B cell (primary cell): ENCODE measurements around the gene CDK19. TPM values are rescaled to one million over a fixed set of nuclear protein-coding genes. Genes with fewer than 3 reads are reported as not detected.

ENCODE experiments used
- ATAC-seq: fragments of 200-7000 bp; cut with Tn5 transposase; one replicate; pipeline ENCODE4 v1.10.0; 2021; ENCODE audit warnings: low read depth, mild to moderate bottlenecking, moderate number of reproducible peaks, moderate library complexity
- CTCF ChIA-PET: fragments of 350-600 bp; sonication (Branson Sonifier 250); formaldehyde crosslinking; loops from one replicate; lab custom pipeline; 2021; ENCODE audit warnings: antibody characterized with exemption, inconsistent platforms; lab: Charles Lee
- POLR2A ChIA-PET: fragments of 350-600 bp; sonication (Branson Sonifier 250); formaldehyde crosslinking; loops from one replicate; lab custom pipeline; 2021; ENCODE audit warnings: antibody characterized with exemption; lab: Charles Lee
- DNase-seq: peaks from one replicate; pipeline ENCODE4 v3.0.0; 2013
- H2AFZ ChIP-seq: 2 replicates; pipeline ENCODE4 v1.6.1; 2012; ENCODE audit warnings: mild to moderate bottlenecking, low read depth, low read length; ENCODE audit not compliant: insufficient read depth, poor library complexity, severe bottlenecking
- H3K27ac ChIP-seq, 2 donors: 1 replicate in 1 of 2; 2 replicates in 1 of 2; pipeline ENCODE4 v1.5.1; 2012 to 2013; ENCODE audit warnings: low read length in 2 of 2, mild to moderate bottlenecking in 2 of 2, moderate library complexity in 1 of 2
- H3K27me3 ChIP-seq, 4 experiments: fragments of 200-600 bp in 1 of 4; sonication (generic) in 1 of 4; replicated peaks in 1 of 4; 1 replicate in 2 of 4; 2 replicates in 2 of 4; pipeline versions ENCODE4 v1.6.1 to v1.7.0; 2013 to 2016; ENCODE audit warnings: low read length in 3 of 4, mild to moderate bottlenecking in 2 of 4, mixed read lengths in 1 of 4, moderate library complexity in 1 of 4; ENCODE audit not compliant: insufficient read depth in 4 of 4, control insufficient read depth in 3 of 4; ENCODE audit errors: control extremely low read depth in 1 of 4
- H3K36me3 ChIP-seq, 2 experiments: replicated peaks in 1 of 2; 1 replicate in 1 of 2; 2 replicates in 1 of 2; pipeline versions ENCODE4 v1.6.1 to v1.7.1; 2013; ENCODE audit warnings: low read length in 1 of 2; ENCODE audit not compliant: insufficient read depth in 2 of 2, control insufficient read depth in 1 of 2; ENCODE audit errors: control extremely low read depth in 1 of 2, extremely low read depth in 1 of 2
- H3K4me1 ChIP-seq, 2 donors: fragments of 200-600 bp in 1 of 2; sonication (generic) in 1 of 2; 1 replicate in 1 of 2; 2 replicates in 1 of 2; pipeline versions ENCODE4 v1.5.1 to v1.6.1; 2013 to 2017; ENCODE audit warnings: low read length in 2 of 2; ENCODE audit not compliant: control insufficient read depth in 2 of 2, insufficient read depth in 2 of 2
- H3K4me2 ChIP-seq: replicated peaks from 2 replicates; pipeline ENCODE3; 2012; ENCODE audit warnings: mild to moderate bottlenecking, low read depth, low read length; ENCODE audit not compliant: poor library complexity, severe bottlenecking
- H3K4me3 ChIP-seq, 5 experiments: fragments of 200-600 bp in 1 of 5; sonication (generic) in 1 of 5; 1 replicate in 3 of 5; 2 replicates in 2 of 5; pipeline versions ENCODE4 v1.5.1 to v1.7.0; 2011 to 2016; ENCODE audit warnings: low read length in 4 of 5, mild to moderate bottlenecking in 4 of 5, low read depth in 2 of 5, control low read depth in 1 of 5, moderate library complexity in 1 of 5; ENCODE audit not compliant: insufficient read depth in 1 of 5; ENCODE audit errors: control extremely low read depth in 1 of 5, extremely low read depth in 1 of 5
- H3K79me2 ChIP-seq: fragments of 200-600 bp; sonication (generic); one replicate; pipeline ENCODE4 v1.6.0; 2016; ENCODE audit warnings: low read length; ENCODE audit not compliant: control insufficient read depth, insufficient read depth
- H3K9ac ChIP-seq: fragments of 200-600 bp; sonication (generic); 2 replicates; pipeline ENCODE4 v1.6.1; 2017; ENCODE audit warnings: mild to moderate bottlenecking, low read length, moderate library complexity
- H3K9me3 ChIP-seq, 3 donors: one replicate each; pipeline versions ENCODE4 v1.6.1 to v1.7.1; 2013; ENCODE audit warnings: low read length in 2 of 3; ENCODE audit not compliant: control insufficient read depth in 2 of 3, insufficient read depth in 1 of 3; ENCODE audit errors: control extremely low read depth in 1 of 3
- H4K20me1 ChIP-seq: 2 replicates; pipeline ENCODE4 v1.6.0; 2012; ENCODE audit warnings: mild to moderate bottlenecking, low read length; ENCODE audit not compliant: insufficient read depth, control insufficient read depth, poor library complexity, severe bottlenecking
- H3K27ac Mint-ChIP-seq: one replicate; pipeline ENCODE4 v1.8.0; 2021; ENCODE audit warnings: mixed read lengths
- H3K27me3 Mint-ChIP-seq: one replicate; pipeline ENCODE4 v1.8.0; 2021; ENCODE audit warnings: mixed read lengths
- H3K4me1 Mint-ChIP-seq: one replicate; pipeline ENCODE4 v1.8.0; 2021; ENCODE audit warnings: mixed read lengths
- H3K4me3 Mint-ChIP-seq: one replicate; pipeline ENCODE4 v1.8.0; 2021; ENCODE audit warnings: mixed read lengths
- H3K9me3 Mint-ChIP-seq: one replicate; pipeline ENCODE4 v1.8.0; 2022; ENCODE audit warnings: mixed read lengths; ENCODE audit not compliant: insufficient read depth
- CTCF ChIP-seq: fragments of 200-600 bp; IDR thresholded peaks from one replicate; pipeline ENCODE4 v1.8.0; 2022; ENCODE audit warnings: antibody characterized with exemption, mild to moderate bottlenecking
- EZH2 ChIP-seq: IDR thresholded peaks from 2 replicates; pipeline ENCODE4 v1.6.1; 2012; ENCODE audit warnings: borderline replicate concordance, low read depth, mild to moderate bottlenecking, moderate library complexity, low read length; ENCODE audit not compliant: insufficient read depth, poor library complexity, severe bottlenecking
- WGBS: methylation state at CpG from one replicate; pipeline ENCODE4 v1.1.5; 2013; ENCODE audit warnings: missing lambda C conversion rate; ENCODE audit not compliant: insufficient coverage; 5-methylcytosine and 5-hydroxymethylcytosine counted together
- intact Hi-C: fragments of 100-400 bp; cut with micrococcal nuclease; formaldehyde crosslinking; loops from one replicate; pipeline ENCODE4 v1.10.0; 2022
- polyA plus RNA-seq: library from polyadenylated mRNA; depleted of rRNA; stranded (reverse); fragments of >200 nt; gene quantifications from 2 replicates; pipeline ENCODE4 v1.2.3, GENCODE V29; 2012
- total RNA-seq, 2 donors: library from RNA; stranded (reverse); fragments of 120-200 nt in 1 of 2; gene quantifications; 1 replicate in 1 of 2; 2 replicates in 1 of 2; pipeline versions ENCODE4 v1.2.3 to v1.2.4, GENCODE V29; 2013 to 2022

Gene CDK19
- total and polyA plus RNA-seq, 2 donors (not counting 1 experiment from before 2014, with no cell fraction given), result 8.7 to 44.8 TPM

- no peak overlapping the region for H2AFZ ChIP-seq
- H3K79me2 ChIP-seq, result peaks cover 58% of the 10 kb centered on the region
- intact Hi-C loops, result no loop called here
- DNase-seq (no peak), ATAC-seq (no peak)
- H3K4me1 Mint-ChIP-seq, result peaks cover 22% of the 10 kb centered on the region
- no peak overlapping the region for H3K4me3 ChIP-seq
- H4K20me1 ChIP-seq, result peaks cover 8% of the 10 kb centered on the region
- H3K9me3 ChIP-seq, result peaks cover 0 to 4% (median 0%) of the 10 kb centered on the region in 3 donors
- peaks cover 11% of the 10 kb centered on the region for H3K9me3 Mint-ChIP-seq
- H3K27ac Mint-ChIP-seq, result no peak overlapping the region
- TF ChIP-seq EZH2 (no peak), CTCF (no peak)
- H3K4me3 Mint-ChIP-seq, result no peak overlapping the region
- H3K4me1 ChIP-seq, result peaks cover 5% of the 10 kb centered on the region in 2 donors
- no peak overlapping the region for H3K9ac ChIP-seq
- CTCF ChIA-PET, result interaction anchor here (0.7 kb wide), 1 partner anchor 14 kb away, joined by 3 read pairs; no protein-coding TSS in a partner anchor
- peaks cover 0 to 1% of the 10 kb centered on the region in 2 experiments for H3K36me3 ChIP-seq
- H3K27me3 ChIP-seq, result no peaks in the 10 kb centered on the region
- H3K4me2 ChIP-seq, result no peak overlapping the region
- POLR2A ChIA-PET, result no interaction called here
- H3K27me3 Mint-ChIP-seq, result no peaks in the 10 kb centered on the region
- no peak overlapping the region for H3K27ac ChIP-seq
Measured at GRCh38 chr6:110693994-110694393, 121.3 kb downstream of the CDK19 start.

GRCh38 chr6:110693296-110693695 lies 122.0 kb downstream of the CDK19 start:
- intact Hi-C loops, result no loop called here
- Mint-ChIP-seq H3K27ac (no peak overlapping the region), H3K9me3 (peaks cover 11% of the 10 kb centered on the region), H3K4me3 (no peak overlapping the region), H3K27me3 (no peaks in the 10 kb centered on the region), H3K4me1 (peaks cover 28% of the 10 kb centered on the region)
- CTCF ChIA-PET, result interaction anchor here (0.6 kb wide), 1 partner anchor 257 kb away, joined by 3 read pairs; no protein-coding TSS in a partner anchor
- Histone ChIP-seq H3K9ac (no peak overlapping the region), H3K36me3 (no peaks in the 10 kb centered on the region), H3K4me2 (no peak overlapping the region), H3K27me3 (no peaks in the 10 kb centered on the region), H2AFZ (no peak overlapping the region), H3K9me3 (peaks cover 0 to 4% (median 0%) of the 10 kb centered on the region in 3 donors), H3K27ac (no peak overlapping the region), H3K4me3 (no peak overlapping the region), H3K79me2 (peaks cover 62% of the 10 kb centered on the region), H4K20me1 (peaks cover 10% of the 10 kb centered on the region), H3K4me1 (peaks cover 6 to 11% of the 10 kb centered on the region in 2 donors)
- DNase-seq (no peak), ATAC-seq (no peak)
- POLR2A ChIA-PET, result no interaction called here
- 95% methylated on average over 3 of the region's 3 CpGs for WGBS
- no peak for TF ChIP-seq EZH2
- no peak for TF ChIP-seq CTCF
